HCEC 1CT (cell line): ENCODE measurements around the gene PLCB4.

Experiments
- DNase-seq: peaks from one replicate; pipeline ENCODE4 v3.0.0-alpha.2; 2017

Gene PLCB4

DNA sequence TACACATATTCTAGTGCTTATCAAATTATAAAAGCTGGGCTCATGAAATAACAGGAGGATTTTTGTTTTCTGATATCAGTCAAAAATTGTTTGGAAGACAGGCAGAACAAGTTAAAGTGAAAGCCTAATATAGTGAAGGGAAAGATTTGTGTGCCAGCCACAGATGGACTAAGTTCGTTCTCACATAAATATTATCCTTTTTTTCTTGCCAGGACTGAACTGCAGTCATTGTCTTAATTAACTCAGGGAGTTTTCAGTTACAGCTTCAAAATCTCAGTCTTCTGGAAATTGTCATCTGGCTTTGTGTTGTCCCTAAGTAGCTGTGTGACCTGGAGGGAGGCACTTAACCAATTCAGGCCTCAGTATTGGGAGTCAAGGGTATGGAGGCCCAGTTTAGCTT, 40.7 kb downstream of the PLCB4 start:
- no peak for DNase-seq

DNA sequence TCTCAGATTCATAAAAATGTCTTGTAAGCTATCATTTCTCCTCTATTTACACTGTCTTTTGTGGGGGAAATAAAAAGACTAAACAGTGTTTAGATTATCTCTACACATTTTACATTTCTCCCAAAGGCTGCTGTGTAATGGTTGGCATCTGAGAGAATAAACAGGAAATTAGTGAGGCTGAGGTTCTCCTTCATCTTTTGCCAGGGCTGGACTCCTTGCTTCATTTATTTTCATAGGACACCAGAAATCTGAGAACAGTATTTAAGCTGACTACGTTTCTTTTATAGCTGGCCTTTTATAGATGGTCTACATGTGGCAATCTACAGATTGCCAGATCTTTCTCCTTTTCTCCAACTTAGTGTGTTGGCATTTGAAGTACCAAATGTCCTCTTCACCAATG, 41.5 kb downstream of the PLCB4 start:
- peak; percentile 21 for DNase-seq

DNA sequence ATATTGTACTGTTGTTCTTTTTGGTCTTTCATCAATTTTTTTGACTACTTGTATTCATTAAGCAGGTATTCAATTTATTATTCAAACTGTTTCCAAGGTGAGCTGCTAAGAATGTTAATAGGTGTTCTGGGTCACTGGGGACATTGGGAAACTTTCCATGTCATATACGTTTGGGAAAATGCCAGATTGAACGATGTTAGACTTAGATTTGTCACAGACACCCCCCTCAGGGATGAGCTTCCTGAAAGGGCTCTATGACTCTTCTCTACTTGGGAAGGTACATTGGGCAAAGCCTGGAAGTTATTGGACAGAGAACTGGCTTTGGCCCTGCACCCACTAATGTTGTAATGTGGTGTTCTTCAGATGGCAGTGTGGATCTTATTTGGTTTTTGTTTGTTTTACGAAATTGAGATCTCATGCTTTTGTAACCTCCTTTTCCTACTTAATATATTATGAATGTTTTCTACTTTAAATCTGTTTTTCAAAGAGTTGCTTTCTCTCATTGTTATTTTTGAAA, 42.1 kb downstream of the PLCB4 start:
- no peak for DNase-seq

DNA sequence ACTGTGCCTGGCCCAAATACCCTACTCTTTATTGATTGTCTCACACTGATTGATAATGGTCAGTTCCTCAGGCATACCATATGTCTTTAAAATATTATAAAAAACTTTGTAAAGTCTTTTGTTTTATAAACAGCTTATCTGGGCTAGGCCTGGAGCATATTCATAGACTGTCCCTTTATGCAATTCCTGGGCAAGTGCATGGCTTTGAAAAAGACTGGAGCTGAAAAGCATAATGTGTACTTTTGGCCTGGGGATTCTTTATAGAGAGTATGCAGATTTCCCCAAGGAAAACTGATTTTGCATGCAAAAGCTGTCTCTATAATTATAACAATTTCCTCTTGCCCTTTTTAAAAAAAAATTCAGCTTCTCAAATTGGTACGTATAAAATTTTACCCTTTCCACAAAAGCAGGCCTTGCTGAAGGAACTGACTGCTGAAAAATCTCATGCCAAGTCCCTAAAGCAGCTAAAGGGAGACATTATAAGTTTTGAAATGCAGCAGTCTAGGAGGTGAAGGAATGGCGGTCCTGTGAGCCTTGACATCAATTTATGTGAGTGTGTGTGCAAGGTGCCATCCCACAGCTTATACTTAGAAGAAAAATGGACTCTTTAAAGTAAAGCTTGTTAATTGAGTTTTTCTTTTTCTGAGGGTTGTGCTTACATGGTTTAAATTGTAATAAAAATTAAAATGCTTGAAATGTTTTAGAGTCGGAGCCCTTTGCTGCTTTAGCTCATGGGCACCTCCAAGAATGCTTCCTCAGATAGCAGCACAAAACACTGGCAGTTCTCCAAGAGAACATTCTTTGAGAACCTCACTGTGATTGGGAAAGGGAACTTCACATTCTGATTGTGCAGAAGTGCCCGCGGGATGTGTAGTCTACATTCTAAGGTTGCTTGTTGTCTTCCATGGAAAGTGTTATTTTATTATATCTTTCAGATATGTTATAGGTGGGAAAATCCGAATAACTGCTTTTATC, 43.9 kb downstream of the PLCB4 start:
- DNase-seq, result peak; percentile 33

DNA sequence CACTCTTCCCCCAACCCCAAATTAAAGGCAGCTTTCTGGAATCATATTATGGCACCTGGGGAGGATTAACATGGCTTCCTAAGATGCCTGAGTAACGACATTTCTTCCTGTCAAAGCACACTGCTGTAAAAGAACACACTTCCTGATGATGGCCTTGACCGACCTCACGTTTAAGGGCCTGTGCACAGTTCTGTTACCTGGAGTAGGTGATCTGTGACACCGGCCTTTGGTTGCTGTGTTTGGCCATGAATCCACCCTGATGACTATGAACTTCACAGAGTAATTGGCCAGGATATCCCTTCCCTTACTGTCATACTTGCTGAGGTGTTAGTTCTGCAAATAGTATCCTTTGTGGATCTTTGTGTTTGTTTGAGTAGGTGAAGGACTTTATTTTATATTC, 45.8 kb downstream of the PLCB4 start:
- no peak for DNase-seq

DNA sequence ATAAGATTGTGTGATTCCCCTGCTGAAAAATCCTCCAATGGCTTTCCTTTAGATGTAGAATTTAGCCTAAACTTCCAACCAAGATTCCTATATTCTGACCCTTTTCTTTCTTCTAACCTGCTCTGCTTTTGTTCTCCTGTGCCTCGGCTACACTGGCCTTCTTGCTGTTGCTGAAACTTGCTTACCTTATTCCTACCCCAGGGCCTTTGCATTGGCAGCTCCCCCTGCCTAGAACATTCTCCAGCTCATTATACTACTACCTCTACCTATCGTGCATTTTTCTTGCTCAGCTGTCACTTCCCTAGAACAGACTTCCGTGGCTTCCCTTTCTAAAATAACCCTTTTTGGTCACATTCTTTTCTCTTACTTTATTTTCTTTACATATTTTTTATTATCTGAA, 48.7 kb downstream of the PLCB4 start:
- no peak for DNase-seq

DNA sequence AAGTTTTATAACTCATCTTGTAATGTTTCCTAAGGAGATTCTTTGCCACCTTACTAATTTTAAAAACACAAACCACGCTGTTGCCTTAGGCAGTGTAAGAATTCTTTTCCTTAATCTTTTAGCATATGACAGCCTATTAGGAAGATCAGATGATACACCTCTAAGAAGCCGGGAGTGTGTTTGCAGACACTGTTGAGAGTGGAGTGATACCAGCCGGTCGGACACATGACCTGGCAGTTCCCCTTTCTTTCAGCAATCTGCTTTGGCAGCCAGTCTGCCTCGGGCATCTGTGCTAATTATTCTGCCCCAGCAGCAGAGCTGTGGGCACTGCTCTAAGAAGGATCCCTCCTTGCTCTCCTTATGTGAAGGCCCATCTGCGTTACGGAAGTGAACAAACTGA, 50.9 kb downstream of the PLCB4 start:
- DNase-seq, result no peak

DNA sequence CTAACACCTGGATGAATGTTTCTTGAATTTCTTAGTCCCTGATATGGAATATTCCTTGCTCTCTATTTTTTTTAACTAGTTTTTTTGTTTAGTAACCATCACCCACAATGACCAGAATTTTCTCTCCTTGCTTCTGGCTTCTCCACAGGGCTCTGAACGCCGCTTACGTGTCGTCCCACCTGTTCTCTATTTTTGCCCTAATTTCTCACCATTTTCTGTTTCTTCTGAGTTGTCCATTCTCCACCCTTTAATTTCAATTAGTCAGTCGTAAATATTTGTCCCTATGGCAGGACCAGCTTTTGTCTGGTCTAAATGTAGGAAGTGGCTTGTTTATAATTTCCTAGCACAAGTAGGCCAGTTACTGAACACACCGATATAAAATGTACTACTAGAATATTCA, 52.3 kb downstream of the PLCB4 start:
- no peak for DNase-seq

DNA sequence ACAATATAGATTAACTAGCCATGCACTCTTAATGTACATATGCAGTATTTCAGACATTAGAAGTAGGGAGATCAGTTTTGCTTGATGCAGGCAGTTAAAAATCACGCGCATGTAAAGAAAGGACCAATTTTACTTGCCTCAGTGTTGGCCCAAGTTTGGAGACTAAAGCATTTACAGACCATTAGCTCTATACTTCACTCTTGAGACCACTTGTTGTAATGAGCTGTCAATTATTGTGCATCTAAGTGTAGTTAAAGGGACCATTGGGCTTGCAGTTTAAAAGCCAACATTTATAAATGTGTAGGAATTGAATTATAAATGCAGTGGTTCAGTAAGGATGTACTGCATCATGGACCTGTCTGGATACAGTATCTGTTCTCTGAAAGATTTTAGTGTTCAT, 53.7 kb downstream of the PLCB4 start:
- DNase-seq, result no peak

DNA sequence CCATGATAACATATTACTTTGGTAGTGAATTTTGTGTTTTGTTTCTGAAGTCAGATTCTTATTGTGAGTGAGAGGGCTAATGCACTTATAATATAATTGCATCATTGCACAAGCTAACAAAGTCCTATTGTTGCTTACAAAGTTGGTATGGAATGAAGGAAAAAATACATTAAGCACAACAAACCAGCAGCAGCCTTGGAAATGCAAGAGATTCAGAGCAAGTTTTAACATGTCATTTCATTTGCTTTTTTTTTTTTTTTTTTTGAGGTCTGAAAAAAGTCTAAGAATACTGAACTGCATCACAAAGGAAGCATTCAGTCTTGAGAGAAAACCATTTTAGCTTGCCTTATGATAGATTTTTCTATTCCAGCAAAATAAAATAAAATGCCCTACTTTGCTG, 57.6 kb downstream of the PLCB4 start:
- no peak for DNase-seq

DNA sequence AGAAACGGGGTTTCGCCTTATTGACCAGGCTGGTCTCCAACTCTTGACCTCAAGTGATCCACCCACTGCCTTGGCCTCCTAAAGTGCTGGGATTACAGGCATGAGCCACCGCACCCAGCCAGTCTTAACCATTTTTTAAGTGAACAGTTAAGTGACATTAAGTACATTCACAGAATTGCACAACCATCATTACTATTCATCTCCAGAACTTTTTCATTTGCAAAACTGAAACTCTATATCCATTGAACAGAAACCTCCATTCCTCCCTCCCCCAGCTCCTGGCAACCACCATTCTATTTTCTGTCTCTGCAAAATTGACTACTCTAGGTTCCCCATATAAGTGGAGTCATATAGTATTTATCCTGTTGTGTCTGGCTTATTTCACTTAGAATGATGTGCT, 59.7 kb downstream of the PLCB4 start:
- DNase-seq, result no peak

DNA sequence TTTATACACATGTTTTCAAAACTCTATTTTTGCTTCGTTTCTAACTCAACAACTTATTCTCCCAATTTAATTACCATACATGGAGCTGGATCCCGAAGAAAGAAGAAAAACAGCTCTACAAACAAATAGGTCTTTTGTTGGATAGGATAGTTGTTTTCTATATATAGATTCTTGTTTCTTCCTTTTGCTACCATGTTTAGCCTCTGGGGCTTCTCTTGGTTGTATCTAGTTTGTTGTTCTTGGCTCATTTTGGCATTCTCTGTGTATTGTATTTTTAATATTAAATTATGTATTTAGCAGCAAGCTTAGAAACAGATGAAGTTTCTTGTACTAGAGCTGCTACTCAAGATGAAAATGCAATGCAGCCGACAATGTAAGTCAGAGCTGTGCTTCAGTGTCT, 60.9 kb downstream of the PLCB4 start:
- DNase-seq, result no peak

DNA sequence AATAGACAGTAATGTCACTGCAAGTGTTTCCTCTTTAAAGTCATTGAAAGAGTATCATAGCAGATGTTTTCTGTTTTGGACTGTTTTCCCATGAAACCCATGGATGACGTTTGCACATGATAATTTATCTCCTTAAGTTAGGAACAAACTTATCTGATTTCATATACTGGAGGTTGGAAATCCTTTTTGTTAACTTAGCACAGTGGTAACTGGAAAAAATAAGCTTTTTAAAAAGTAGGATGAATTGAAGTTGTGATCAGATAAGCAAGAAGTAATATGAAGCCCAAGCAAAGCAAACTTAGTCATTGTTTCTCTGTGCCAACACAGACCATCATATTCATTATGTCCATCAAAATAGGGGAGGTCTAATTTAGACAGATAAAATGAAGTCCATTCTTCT, 61.6 kb downstream of the PLCB4 start:
- DNase-seq, result no peak

DNA sequence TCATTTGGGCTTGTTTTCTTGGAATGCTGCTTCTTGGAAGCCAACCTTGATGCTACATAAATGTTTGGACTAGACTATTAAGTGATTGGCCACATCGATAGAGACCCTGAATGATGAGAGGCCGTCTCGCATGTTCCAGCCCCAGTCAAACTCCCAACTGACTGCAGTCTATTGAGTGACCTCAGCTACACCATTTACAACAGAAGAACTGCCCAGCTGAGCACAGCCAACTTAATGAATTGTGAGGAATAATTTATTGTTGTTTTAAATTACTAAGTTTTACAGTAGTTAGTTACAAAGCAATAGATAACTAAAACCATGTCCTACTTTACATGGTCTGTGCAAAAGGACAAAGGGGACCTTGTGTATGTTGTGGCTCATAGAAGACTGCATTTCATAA, 63.0 kb downstream of the PLCB4 start:
- no peak for DNase-seq

DNA sequence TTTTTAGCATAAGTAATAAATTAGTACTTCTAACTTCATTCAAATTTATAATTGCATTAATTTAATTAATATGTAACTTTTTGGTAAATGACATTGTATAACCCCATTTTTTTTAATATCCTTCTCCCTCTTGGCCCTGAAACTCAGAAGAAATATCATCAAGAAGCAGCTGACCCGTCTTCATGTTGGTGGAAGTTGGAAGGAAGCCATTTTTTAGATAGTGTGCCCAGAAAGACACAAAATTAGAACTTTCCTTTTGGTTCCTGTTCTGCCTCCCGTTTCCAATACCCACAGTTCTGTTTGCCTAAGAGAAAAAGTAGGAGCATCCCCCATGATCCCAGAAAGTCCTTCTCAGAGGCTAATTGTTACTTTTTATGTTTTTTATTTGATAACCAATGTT, 65.5 kb downstream of the PLCB4 start:
- no peak for DNase-seq

DNA sequence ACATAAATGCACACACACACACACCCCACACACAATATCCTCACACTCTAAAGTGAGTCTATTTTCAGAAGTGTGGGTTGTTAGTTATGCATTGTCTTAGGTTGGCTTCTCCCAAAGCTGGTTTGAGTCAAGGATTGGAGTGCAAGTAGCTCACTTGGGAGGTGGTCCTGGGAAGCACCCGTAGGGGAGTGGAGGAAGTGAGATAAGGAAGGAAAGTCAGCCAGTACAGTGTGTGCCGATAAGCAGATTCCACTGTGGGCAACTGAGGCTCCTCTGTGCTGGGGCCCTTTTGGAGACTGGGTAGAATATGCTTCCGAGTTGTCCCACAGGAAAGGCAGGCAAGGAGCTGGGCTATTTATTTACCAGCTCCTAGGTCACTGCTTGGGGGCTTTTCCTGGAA, 67.2 kb downstream of the PLCB4 start:
- DNase-seq, result no peak

DNA sequence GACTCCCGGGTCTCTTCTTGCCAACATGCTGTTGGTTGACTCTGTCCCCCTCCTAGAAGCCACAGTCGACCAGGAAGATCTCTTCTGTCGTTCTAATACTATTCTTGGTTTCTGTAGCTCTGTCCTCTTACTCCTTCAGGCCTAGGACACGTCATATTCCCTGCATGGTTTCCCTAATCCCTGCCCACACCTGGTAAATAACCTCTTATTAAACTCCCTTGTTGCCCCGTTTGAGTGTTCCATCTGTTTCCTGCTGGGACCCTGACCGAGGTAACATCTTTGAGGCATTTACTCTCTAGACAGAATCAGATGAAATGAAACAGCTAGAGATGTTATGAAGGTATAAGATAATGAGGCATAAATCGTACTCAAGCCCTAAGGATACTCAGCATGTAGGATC, 68.1 kb downstream of the PLCB4 start:
- no peak for DNase-seq

DNA sequence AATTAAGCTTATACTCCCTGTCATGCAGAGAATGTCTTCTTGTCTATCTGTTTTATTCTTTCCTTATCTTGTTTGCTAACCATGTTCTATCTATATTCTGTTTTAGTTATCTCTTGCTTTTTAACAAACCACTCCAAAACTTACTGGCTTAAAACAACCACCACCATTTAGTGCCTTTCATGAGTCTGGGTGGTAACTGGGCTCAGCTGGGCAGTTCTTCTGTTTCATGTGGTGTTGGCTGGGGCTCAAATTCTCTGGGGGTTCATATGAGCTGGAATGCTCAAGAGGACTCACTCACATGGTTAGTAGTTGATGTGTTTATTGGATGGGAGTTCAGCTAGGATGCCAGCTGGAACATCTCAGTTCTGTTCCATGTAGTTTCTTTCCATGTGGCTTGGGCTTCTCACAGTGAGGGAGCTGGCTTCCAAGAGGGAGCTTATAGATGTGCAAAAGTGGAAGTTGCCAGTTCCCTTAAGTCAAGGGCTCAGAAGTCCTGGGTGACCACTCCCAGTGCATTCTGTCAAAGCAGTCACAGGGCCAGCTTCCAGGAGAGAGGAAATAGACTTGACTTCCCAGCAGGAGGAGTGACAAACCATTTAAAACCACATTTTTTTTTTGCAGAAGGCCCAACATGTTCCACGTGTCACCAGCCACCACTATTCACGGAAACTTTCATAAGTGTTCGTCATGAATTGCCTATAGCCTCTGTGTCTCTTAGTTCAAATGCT, 70.4 kb downstream of the PLCB4 start:
- DNase-seq, result no peak

DNA sequence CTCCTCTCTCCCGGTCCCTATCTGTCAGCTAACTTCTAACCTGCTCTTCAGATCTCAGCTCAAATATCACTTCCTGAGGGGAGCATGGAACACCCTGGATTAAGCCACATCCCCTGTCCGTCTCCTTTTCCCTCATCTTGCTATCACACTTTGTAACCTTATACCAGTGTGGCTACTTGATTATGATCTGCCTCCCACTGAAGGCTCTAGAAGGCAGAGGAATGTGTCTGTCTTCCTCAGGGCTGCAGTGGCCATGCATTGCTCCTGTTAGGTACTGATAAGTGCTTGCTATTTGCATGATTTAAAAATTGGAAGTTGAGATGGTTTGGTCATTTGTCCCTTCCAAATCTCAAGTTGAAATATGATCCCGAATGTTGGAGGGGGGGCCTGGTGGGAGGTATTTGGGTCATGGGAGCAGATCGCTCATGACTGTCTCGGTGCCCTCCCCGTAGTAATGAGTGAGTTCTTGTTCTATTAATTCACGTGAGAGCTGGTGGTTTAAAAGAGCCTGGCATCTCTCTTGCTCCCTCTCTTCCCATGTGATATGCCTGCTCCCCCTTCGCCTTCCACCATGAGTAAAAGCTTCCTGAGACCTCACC, 71.4 kb downstream of the PLCB4 start:
- no peak for DNase-seq

DNA sequence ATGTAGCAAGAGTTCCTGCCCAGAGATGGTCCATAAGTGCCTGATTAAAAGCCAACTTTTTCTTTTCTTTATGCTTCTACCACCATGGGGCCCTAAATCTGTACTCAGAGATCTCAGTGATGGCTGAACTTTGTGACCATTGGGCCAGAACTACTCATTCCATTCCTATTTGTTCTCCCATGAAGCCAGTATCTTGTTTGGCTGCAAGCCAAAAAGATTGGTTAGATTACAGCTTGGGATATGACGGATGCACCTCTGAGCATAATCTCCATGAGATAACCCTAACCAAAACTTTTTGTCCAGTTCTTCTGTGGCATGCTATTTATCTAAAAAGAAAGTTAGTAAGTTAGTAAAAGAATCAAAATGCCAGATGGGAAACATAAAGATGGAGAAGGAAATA, 72.2 kb downstream of the PLCB4 start:
- no peak for DNase-seq

DNA sequence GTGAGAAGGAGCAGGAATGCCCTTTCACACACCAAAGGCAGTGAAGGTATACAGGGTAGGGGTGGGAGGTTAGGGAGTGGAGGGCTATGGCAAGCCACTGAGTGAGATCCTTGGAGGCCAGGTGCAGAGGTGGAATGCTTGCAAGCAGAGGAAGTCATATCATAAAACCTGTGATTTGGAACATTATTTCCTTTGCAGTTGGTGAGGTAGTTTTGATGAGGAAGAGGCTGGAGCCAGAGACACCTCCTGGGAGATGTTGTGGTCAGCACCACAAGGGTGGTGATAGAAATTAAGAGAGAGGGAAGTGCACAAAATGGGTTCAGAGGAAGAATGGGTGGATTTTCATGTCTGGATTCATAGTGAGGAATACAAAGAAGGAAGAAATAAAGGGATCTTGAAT, 73.0 kb downstream of the PLCB4 start:
- DNase-seq, result no peak

DNA sequence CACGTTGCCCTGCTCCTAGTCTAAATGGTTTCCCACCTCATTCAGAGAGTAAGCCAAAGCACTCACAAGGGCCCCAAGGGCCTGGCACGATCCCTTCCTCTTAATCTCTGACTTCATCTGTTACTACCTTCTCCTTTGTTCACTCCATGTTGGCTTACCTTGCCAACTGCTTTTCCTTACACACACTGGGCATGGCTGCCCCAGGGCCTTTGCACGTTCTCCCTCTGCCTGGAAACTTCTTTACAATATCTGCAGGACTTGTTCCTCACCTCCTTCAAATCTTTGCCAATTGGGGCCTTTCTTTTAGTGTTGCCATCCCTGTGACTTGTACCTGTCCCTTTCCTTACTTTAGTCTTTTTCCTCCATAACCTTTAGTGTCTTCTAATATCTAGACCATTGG, 73.9 kb downstream of the PLCB4 start:
- DNase-seq, result no peak

DNA sequence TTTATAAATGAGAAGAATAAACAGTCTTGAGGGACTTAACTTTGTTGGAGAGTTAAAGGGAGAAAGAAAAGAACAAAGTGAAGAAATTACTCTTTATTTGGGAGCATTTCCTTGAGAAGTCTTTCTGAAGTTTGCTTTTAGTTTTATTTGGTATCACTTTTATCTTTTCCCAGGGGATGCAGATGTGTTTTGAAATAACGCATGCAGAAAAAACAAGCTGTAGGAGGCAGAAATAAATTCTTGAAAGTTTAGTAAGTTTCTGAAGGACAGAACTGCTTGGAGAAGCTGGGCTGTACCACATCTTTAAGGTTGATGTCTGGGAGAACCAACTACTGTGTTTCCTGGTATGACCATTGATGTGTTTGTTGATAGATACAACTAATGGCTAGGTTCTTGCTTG, 75.0 kb downstream of the PLCB4 start:
- no peak for DNase-seq

DNA sequence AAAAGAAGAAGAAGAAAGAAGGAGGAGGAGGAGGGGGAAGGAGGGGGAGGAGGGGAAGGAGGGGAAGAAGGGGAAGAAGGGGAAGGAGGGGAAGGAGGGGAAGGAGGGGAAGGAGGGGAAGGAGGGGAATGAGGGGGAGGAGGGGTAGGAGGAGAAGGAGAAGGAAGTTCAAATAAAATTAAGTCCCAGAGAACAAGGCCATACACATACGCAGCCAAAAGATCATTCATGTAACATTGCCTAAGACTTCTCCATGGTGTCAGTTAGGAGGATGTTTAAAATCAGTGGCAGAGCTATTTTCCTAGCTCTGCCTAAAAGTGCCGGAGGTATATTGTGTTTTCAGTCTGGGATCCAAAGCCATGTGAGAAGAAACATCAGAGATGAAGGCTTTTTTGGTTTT, 75.8 kb downstream of the PLCB4 start:
- DNase-seq, result no peak
